GM18507 (cell line): ENCODE results near the gene UBE2F.
"Not testable (repeated sequence)": the region's sequence is repeated elsewhere in the genome, so short reads cannot be mapped to it uniquely, and the experiment has no call there.

Experiments
- DNase-seq: peaks from one replicate; pipeline ENCODE4 v3.0.0; 2011; ENCODE audit warnings: low read depth; ENCODE audit not compliant: insufficient read length; ENCODE audit errors: extremely low spot score
- FAIRE-seq: peaks from 2 replicates; lab custom pipeline; 2011; peaks lifted over from hg19 to GRCh38; lab: Jason Lieb, UNC

Gene UBE2F

GRCh38 chr2:238007924-238008323 lies 41.1 kb downstream of the UBE2F start:
- no peak for FAIRE-seq
- no peak for DNase-seq

GRCh38 chr2:238009563-238009962 lies 42.7 kb downstream of the UBE2F start:
- FAIRE-seq (no peak), DNase-seq (no peak)

- no peak for FAIRE-seq
- DNase-seq, result no peak
These were observed 43.8 kb downstream of the UBE2F start for GRCh38 chr2:238010572-238010971.

- FAIRE-seq (no peak), DNase-seq (no peak)
These were observed 47.0 kb downstream of the UBE2F start for GRCh38 chr2:238013806-238014205.

- DNase-seq, result no peak
- FAIRE-seq, result no peak
These were observed 48.9 kb downstream of the UBE2F start for GRCh38 chr2:238015705-238016104.

- FAIRE-seq, result no peak
These were observed 49.7 kb downstream of the UBE2F start for GRCh38 chr2:238016526-238016925.

GRCh38 chr2:238019962-238020361 lies 53.1 kb downstream of the UBE2F start:
- no peak for FAIRE-seq

More at GRCh38 chr2:238016526-238016925, 49.7 kb downstream of the UBE2F start:
- DNase-seq, result no peak

GRCh38 chr2:238020816-238021215 lies 54.0 kb downstream of the UBE2F start:
- FAIRE-seq (no peak), DNase-seq (no peak)

More at GRCh38 chr2:238019962-238020361, 53.1 kb downstream of the UBE2F start:
- no peak for DNase-seq

- FAIRE-seq (no peak), DNase-seq (no peak)
These were observed 54.5 kb downstream of the UBE2F start for GRCh38 chr2:238021327-238021726.

GRCh38 chr2:238022594-238023157 lies 55.9 kb downstream of the UBE2F start:
- FAIRE-seq (no peak), DNase-seq (no peak)

- FAIRE-seq (no peak), DNase-seq (no peak)
These were observed 56.8 kb downstream of the UBE2F start for GRCh38 chr2:238023608-238024007.

- DNase-seq (no peak), FAIRE-seq (no peak)
These were observed 58.2 kb downstream of the UBE2F start for GRCh38 chr2:238024986-238025385.

- DNase-seq (no peak), FAIRE-seq (no peak)
These were observed 59.0 kb downstream of the UBE2F start for GRCh38 chr2:238025741-238026360.

- FAIRE-seq, result no peak
These were observed 60.2 kb downstream of the UBE2F start for GRCh38 chr2:238027058-238027457.

GRCh38 chr2:238027591-238028415 lies 61.0 kb downstream of the UBE2F start:
- no peak for DNase-seq
- FAIRE-seq, result no peak

More at GRCh38 chr2:238027058-238027457, 60.2 kb downstream of the UBE2F start:
- DNase-seq, result no peak

GRCh38 chr2:238029853-238030252 lies 63.0 kb downstream of the UBE2F start:
- FAIRE-seq (no peak), DNase-seq (no peak)

- DNase-seq (no peak), FAIRE-seq (no peak)
These were observed 63.8 kb downstream of the UBE2F start for GRCh38 chr2:238030422-238031155.

- FAIRE-seq (no peak), DNase-seq (no peak)
These were observed 64.9 kb downstream of the UBE2F start for GRCh38 chr2:238031751-238032150.

GRCh38 chr2:238032755-238033337 lies 66.0 kb downstream of the UBE2F start:
- FAIRE-seq, result peak; percentile 45
- DNase-seq, result no peak

GRCh38 chr2:238033991-238034390 lies 67.2 kb downstream of the UBE2F start:
- not testable (repeated sequence) for DNase-seq, FAIRE-seq
